ENCODE results near the gene LCN2.

LCN2 gene

DNA sequence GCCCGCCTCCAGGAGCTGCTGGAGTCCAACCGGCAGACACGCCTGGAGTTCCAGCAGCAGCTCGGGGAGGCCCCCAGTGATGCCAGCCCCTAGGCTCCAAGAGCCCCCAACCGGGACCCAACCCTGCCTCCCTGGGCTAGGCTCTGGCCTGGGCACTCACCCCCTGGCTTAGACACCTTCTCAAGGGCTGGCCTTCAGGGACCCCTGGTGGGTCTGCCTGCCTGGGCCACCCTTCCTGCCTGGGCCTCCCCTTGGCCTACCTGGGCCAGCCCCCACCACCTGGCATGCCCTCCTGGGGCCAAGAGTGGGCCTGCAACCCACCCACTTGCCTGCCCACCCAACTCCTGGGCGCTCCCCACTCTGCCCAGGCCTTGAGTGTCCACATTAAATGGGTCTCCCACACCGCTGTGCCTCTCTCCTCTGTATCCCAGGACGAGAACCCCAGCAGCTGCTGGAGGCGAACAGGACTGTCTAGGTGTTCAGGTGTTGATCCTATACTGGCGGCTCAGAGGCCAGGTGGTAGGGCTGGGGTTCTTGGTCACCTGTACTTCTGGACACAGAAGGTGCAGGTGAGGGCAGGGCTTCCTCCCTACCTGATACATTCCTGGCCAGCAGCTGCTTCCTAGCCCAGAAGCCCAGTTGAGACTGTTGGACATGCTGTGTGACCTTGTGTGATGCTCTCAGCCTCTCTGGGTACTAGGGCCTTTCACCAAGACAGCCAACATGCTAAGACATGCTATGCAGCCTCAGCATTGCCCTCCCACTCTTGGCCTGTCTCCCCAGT, 14.5 kb downstream of the LCN2 start:
- H3K23ac ChIP-seq (ENCODE audit: low read length in 2 of 2), result no peak overlapping the region
- DNase-seq, result no peak
- no peak overlapping the region for H2BK12ac ChIP-seq (ENCODE audit: low read length in 2 of 2)
- H3K79me1 ChIP-seq (replicated peaks; ENCODE audit: low read length, poor library complexity, severe bottlenecking), result peaks cover 29% of the 10 kb centered on the region
- no peak overlapping the region for H3K9ac ChIP-seq (ENCODE audit: low read length)
- peaks cover 60 to 67% of the 10 kb centered on the region in 2 experiments for H3K36me3 ChIP-seq (ENCODE audit: control insufficient read depth in 1 of 2, insufficient read depth in 2 of 2, low read depth in 1 of 2, low read length in 2 of 2)
- H3K14ac ChIP-seq (ENCODE audit: low read length in 2 of 2), result no peak overlapping the region
- WGBS, result 96% methylated on average over 9 of the region's 10 CpGs
- H2BK120ac ChIP-seq (ENCODE audit: low read depth, low read length), result no peak overlapping the region
- H3K27ac ChIP-seq (ENCODE audit: low read length, poor library complexity, severe bottlenecking), result no peak overlapping the region
- H2BK5ac ChIP-seq (ENCODE audit: low read depth, low read length, poor library complexity, severe bottlenecking), result no peak overlapping the region
- H3K4me3 ChIP-seq (ENCODE audit: insufficient read depth in 1 of 2, low read depth in 1 of 2, low read length in 2 of 2), result no peak overlapping the region
- no peak overlapping the region for H3K18ac ChIP-seq (ENCODE audit: low read depth in 1 of 2, low read length in 2 of 2)
- H2AFZ ChIP-seq (ENCODE audit: low read depth, low read length), result no peak overlapping the region
- H3K4me1 ChIP-seq (ENCODE audit: control insufficient read depth, insufficient read depth, low read depth, low read length), result peaks cover 15% of the 10 kb centered on the region
- H2BK15ac ChIP-seq (ENCODE audit: low read depth, poor library complexity, severe bottlenecking), result no peak overlapping the region
- H4K91ac ChIP-seq (ENCODE audit: low read length), result no peak overlapping the region
- H3K9me3 ChIP-seq (ENCODE audit: control insufficient read depth, low read length), result no peaks in the 10 kb centered on the region
- no peaks in the 10 kb centered on the region for H3K27me3 ChIP-seq (ENCODE audit: control insufficient read depth in 1 of 2, insufficient read depth in 1 of 2, low read length in 2 of 2)
- H3K4ac ChIP-seq (ENCODE audit: low read depth in 1 of 2, low read length in 2 of 2), result no peak overlapping the region
- no peak overlapping the region for H3K4me2 ChIP-seq (ENCODE audit: low read length, poor library complexity, severe bottlenecking)
- no peak overlapping the region for H4K8ac ChIP-seq (ENCODE audit: low read length)
- H2AK5ac ChIP-seq (ENCODE audit: low read length, severe bottlenecking), result no peak overlapping the region

DNA sequence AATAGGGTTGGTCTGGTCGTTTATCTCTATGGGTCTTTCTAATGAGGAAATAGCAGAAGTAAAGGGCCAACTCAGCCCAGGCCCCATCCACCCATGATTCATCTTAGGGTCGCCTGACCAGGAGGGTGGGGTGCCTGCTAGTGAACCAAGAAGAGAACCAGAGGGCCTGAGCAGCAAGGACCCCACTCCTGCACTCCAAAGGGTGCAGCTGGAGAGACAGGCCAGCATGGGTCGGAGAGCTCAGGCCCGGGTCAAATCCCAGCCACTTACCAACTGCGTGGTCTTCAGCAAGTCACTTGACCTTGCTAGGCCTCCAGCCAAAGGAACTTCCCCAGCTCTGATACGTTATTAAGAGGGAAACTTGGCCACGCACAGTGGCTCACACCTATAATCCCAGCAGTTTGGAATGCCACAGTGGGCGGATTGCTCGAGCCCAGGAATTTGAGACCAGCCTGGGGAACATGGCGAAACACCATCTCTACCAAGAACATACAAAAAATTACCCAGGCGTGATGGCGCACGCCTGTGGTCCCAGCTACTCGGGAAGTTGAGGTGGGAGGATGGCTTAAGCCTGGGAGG, 15.1 kb downstream of the LCN2 start:
- no peak overlapping the region for H2BK15ac ChIP-seq (ENCODE audit: low read depth, poor library complexity, severe bottlenecking)
- no peak overlapping the region for H3K9ac ChIP-seq (ENCODE audit: low read length)
- no peak overlapping the region for H3K4ac ChIP-seq (ENCODE audit: low read depth in 1 of 2, low read length in 2 of 2)
- H3K4me1 ChIP-seq (ENCODE audit: control insufficient read depth, insufficient read depth, low read depth, low read length), result peaks cover 12% of the 10 kb centered on the region
- H3K9me3 ChIP-seq (ENCODE audit: control insufficient read depth, low read length), result no peaks in the 10 kb centered on the region
- peak; percentile 8 for DNase-seq
- no peaks in the 10 kb centered on the region for H3K27me3 ChIP-seq (ENCODE audit: control insufficient read depth in 1 of 2, insufficient read depth in 1 of 2, low read length in 2 of 2)
- 90% methylated on average over 14 of the region's 14 CpGs for WGBS
- no peak overlapping the region for H3K23ac ChIP-seq (ENCODE audit: low read length in 2 of 2)
- H3K18ac ChIP-seq (ENCODE audit: low read depth in 1 of 2, low read length in 2 of 2), result no peak overlapping the region
- H2BK5ac ChIP-seq (ENCODE audit: low read depth, low read length, poor library complexity, severe bottlenecking), result no peak overlapping the region
- H4K91ac ChIP-seq (ENCODE audit: low read length), result no peak overlapping the region
- peaks cover 67 to 74% of the 10 kb centered on the region in 2 experiments for H3K36me3 ChIP-seq (ENCODE audit: control insufficient read depth in 1 of 2, insufficient read depth in 2 of 2, low read depth in 1 of 2, low read length in 2 of 2)
- H3K4me3 ChIP-seq (ENCODE audit: insufficient read depth in 1 of 2, low read depth in 1 of 2, low read length in 2 of 2), result no peak overlapping the region
- H2BK120ac ChIP-seq (ENCODE audit: low read depth, low read length), result no peak overlapping the region
- no peak overlapping the region for H4K8ac ChIP-seq (ENCODE audit: low read length)
- H3K4me2 ChIP-seq (ENCODE audit: low read length, poor library complexity, severe bottlenecking), result no peak overlapping the region
- H3K27ac ChIP-seq (ENCODE audit: low read length, poor library complexity, severe bottlenecking), result no peak overlapping the region
- H2AK5ac ChIP-seq (ENCODE audit: low read length, severe bottlenecking), result no peak overlapping the region
- H3K14ac ChIP-seq (ENCODE audit: low read length in 2 of 2), result no peak overlapping the region
- peaks cover 29% of the 10 kb centered on the region for H3K79me1 ChIP-seq (replicated peaks; ENCODE audit: low read length, poor library complexity, severe bottlenecking)
- H2BK12ac ChIP-seq (ENCODE audit: low read length in 2 of 2), result no peak overlapping the region
- no peak overlapping the region for H2AFZ ChIP-seq (ENCODE audit: low read depth, low read length)

DNA sequence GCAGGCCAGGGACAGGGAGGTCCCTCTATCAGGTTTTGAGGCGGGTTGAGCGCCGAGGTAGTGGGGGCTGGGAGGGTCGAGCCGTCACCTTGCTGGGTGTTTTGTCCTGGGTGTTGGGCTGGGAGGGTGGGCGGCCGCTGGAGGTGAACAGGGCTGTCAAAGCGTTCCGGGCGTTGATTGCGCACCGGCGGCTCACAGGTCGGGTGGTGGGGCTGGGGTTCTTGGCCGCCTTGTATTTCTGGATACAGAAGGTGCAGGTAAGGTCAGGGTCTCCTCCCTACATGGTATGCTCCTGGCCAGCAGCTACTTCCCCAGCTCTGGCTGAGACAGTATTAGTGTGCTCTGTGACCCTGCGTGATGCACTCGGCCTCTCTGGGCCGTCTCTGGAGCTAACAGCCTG, 16.9 kb downstream of the LCN2 start:
- no peak overlapping the region for H2BK12ac ChIP-seq (ENCODE audit: low read length in 2 of 2)
- H3K14ac ChIP-seq (ENCODE audit: low read length in 2 of 2), result no peak overlapping the region
- H3K18ac ChIP-seq (ENCODE audit: low read depth in 1 of 2, low read length in 2 of 2), result no peak overlapping the region
- H4K8ac ChIP-seq (ENCODE audit: low read length), result no peak overlapping the region
- no peak for DNase-seq
- no peak overlapping the region for H2AFZ ChIP-seq (ENCODE audit: low read depth, low read length)
- peaks cover 80 to 85% of the 10 kb centered on the region in 2 experiments for H3K36me3 ChIP-seq (ENCODE audit: control insufficient read depth in 1 of 2, insufficient read depth in 2 of 2, low read depth in 1 of 2, low read length in 2 of 2)
- H2BK120ac ChIP-seq (ENCODE audit: low read depth, low read length), result no peak overlapping the region
- no peak overlapping the region for H2AK5ac ChIP-seq (ENCODE audit: low read length, severe bottlenecking)
- H3K23ac ChIP-seq (ENCODE audit: low read length in 2 of 2), result no peak overlapping the region
- peaks cover 10% of the 10 kb centered on the region for H3K4me1 ChIP-seq (ENCODE audit: control insufficient read depth, insufficient read depth, low read depth, low read length)
- no peaks in the 10 kb centered on the region for H3K27me3 ChIP-seq (ENCODE audit: control insufficient read depth in 1 of 2, insufficient read depth in 1 of 2, low read length in 2 of 2)
- no peak overlapping the region for H3K4me2 ChIP-seq (ENCODE audit: low read length, poor library complexity, severe bottlenecking)
- no peak overlapping the region for H2BK15ac ChIP-seq (ENCODE audit: low read depth, poor library complexity, severe bottlenecking)
- no peak overlapping the region for H4K91ac ChIP-seq (ENCODE audit: low read length)
- WGBS, result 98% methylated on average over 15 of the region's 18 CpGs
- no peak overlapping the region for H3K9ac ChIP-seq (ENCODE audit: low read length)
- no peaks in the 10 kb centered on the region for H3K9me3 ChIP-seq (ENCODE audit: control insufficient read depth, low read length)
- H3K4me3 ChIP-seq (ENCODE audit: insufficient read depth in 1 of 2, low read depth in 1 of 2, low read length in 2 of 2), result no peak overlapping the region
- H3K27ac ChIP-seq (ENCODE audit: low read length, poor library complexity, severe bottlenecking), result no peak overlapping the region
- H3K79me1 ChIP-seq (replicated peaks; ENCODE audit: low read length, poor library complexity, severe bottlenecking), result peaks cover 32% of the 10 kb centered on the region
- no peak overlapping the region for H3K4ac ChIP-seq (ENCODE audit: low read depth in 1 of 2, low read length in 2 of 2)
- H2BK5ac ChIP-seq (ENCODE audit: low read depth, low read length, poor library complexity, severe bottlenecking), result no peak overlapping the region

DNA sequence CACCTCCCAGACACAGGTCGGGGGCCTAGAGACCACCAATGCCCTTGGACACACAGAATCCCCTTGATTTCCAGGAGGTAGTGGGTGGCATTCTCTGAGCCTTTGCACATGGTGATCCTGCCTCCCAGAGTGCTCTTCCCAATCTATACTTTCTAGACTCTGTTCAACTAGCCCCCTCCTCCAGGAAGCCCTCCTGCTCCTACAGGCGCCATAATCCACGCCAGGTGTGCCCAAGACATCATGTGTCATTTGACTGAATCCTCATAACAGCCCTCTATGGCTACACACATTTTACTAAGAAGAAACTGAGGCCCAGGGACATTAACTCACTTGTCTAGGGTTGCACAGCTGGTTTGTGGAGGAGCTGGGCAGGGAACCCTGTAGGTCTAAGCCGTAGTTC, 18.0 kb downstream of the LCN2 start:
- H4K8ac ChIP-seq (ENCODE audit: low read length), result no peak overlapping the region
- H3K79me1 ChIP-seq (replicated peaks; ENCODE audit: low read length, poor library complexity, severe bottlenecking), result peaks cover 27% of the 10 kb centered on the region

More for the DNA sequence above, 18.0 kb downstream of the LCN2 start:
- Histone ChIP-seq H3K36me3 (ENCODE audit: control insufficient read depth in 1 of 2, insufficient read depth in 2 of 2, low read depth in 1 of 2, low read length in 2 of 2) (peaks cover 76 to 82% of the 10 kb centered on the region in 2 experiments), H2BK5ac (ENCODE audit: low read depth, low read length, poor library complexity, severe bottlenecking) (no peak overlapping the region), H3K23ac (ENCODE audit: low read length in 2 of 2) (no peak overlapping the region), H3K18ac (ENCODE audit: low read depth in 1 of 2, low read length in 2 of 2) (no peak overlapping the region), H3K4me2 (ENCODE audit: low read length, poor library complexity, severe bottlenecking) (no peak overlapping the region), H2BK15ac (ENCODE audit: low read depth, poor library complexity, severe bottlenecking) (no peak overlapping the region), H3K14ac (ENCODE audit: low read length in 2 of 2) (no peak overlapping the region), H3K27me3 (ENCODE audit: control insufficient read depth in 1 of 2, insufficient read depth in 1 of 2, low read length in 2 of 2) (no peaks in the 10 kb centered on the region), H2BK120ac (ENCODE audit: low read depth, low read length) (no peak overlapping the region), H3K9me3 (ENCODE audit: control insufficient read depth, low read length) (no peaks in the 10 kb centered on the region), H3K4me1 (ENCODE audit: control insufficient read depth, insufficient read depth, low read depth, low read length) (peaks cover 5% of the 10 kb centered on the region), H3K4ac (ENCODE audit: low read depth in 1 of 2, low read length in 2 of 2) (no peak overlapping the region), H2AK5ac (ENCODE audit: low read length, severe bottlenecking) (no peak overlapping the region), H2BK12ac (ENCODE audit: low read length in 2 of 2) (no peak overlapping the region), H3K4me3 (ENCODE audit: insufficient read depth in 1 of 2, low read depth in 1 of 2, low read length in 2 of 2) (no peak overlapping the region), H2AFZ (ENCODE audit: low read depth, low read length) (no peak overlapping the region), H4K91ac (ENCODE audit: low read length) (no peak overlapping the region), H3K9ac (ENCODE audit: low read length) (no peak overlapping the region), H3K27ac (ENCODE audit: low read length, poor library complexity, severe bottlenecking) (no peak overlapping the region)
- WGBS, result 95% methylated on average over 3 of the region's 4 CpGs
- no peak for DNase-seq
